Fibroblast of lung (primary cell): Measurements from ENCODE around the gene PDE11A.

ENCODE experiments used
- EZH2 ChIP-seq: IDR thresholded peaks from 2 replicates; pipeline ENCODE4 v1.5.1; 2012; ENCODE audit warnings: low read length, control low read depth, mild to moderate bottlenecking; ENCODE audit errors: missing control alignments
- TF ChIP-seq, protein P1 (sequence below), 2 donors: IDR thresholded peaks in 1 of 2; conservative IDR thresholded peaks in 1 of 2; 1 replicate in 1 of 2; 2 replicates in 1 of 2; pipeline ENCODE4 v1.5.1; 2011 to 2012; ENCODE audit warnings: low read length in 2 of 2, control low read depth in 1 of 2, inconsistent platforms in 1 of 2, low read depth in 1 of 2, mild to moderate bottlenecking in 1 of 2

DNA sequence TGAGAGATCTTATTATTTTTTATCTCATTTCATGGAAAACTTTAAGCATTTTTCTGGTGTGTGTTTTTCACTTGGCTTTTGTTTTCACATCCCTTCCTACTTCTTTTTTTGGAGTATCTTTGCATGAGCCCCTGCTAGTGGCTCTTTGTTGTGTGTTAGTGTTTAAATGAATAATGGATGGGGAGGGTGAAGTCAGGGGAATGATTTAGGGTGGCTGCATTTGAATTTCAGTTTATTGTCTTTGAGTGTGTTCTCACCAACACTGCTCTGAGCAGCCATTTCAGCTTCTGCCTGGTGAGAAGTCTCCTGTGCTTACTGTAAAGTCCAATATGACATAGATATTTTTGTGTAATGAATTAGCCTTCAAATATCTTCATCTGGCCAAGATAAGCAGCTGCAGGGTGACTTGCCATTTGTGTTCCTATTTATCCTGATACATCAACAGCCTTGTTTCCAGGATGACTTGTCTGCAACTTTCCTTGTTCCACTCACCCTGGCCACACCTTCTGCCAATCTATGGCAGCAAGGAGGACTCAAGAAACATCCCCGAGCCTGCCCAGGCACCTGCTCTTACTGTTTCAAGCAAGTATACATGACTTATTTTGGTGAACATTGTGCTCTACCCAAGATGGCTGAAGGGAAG, 182.6 kb downstream of the PDE11A start:
- TF ChIP-seq, protein P1, sequence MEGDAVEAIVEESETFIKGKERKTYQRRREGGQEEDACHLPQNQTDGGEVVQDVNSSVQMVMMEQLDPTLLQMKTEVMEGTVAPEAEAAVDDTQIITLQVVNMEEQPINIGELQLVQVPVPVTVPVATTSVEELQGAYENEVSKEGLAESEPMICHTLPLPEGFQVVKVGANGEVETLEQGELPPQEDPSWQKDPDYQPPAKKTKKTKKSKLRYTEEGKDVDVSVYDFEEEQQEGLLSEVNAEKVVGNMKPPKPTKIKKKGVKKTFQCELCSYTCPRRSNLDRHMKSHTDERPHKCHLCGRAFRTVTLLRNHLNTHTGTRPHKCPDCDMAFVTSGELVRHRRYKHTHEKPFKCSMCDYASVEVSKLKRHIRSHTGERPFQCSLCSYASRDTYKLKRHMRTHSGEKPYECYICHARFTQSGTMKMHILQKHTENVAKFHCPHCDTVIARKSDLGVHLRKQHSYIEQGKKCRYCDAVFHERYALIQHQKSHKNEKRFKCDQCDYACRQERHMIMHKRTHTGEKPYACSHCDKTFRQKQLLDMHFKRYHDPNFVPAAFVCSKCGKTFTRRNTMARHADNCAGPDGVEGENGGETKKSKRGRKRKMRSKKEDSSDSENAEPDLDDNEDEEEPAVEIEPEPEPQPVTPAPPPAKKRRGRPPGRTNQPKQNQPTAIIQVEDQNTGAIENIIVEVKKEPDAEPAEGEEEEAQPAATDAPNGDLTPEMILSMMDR (conservative IDR thresholded peaks at IDR 0.05 in 1 of 2, IDR thresholded peaks at IDR 0.05 in 1 of 2; ENCODE audit: low read depth in 1 of 2, low read length in 2 of 2) = no peak
- no peak for TF ChIP-seq EZH2
